Endometrial microvascular endothelial cells (primary cell): ENCODE results near the gene FRAS1. TPM values are rescaled to one million over a fixed set of nuclear protein-coding genes. Genes with fewer than 3 reads are reported as not detected.
"Not testable (repeated sequence)": the region's sequence is repeated elsewhere in the genome, so short reads cannot be mapped to it uniquely, and the experiment has no call there.

ENCODE experiments used
- in situ Hi-C: cut with HindIII; loops from 2 replicates; pipeline ENCODE4 v1.10.0; 2017; ENCODE audit warnings: low sequenced_read_pairs, low pct_unique_long_range_greater_than_20kb; ENCODE audit errors: inconsistent ontology term
- total RNA-seq: library from RNA; depleted of rRNA; stranded (reverse); fragments of >200 nt; gene quantifications from one replicate; pipeline ENCODE4 v1.2.3, GENCODE V29; 2015; ENCODE audit errors: inconsistent ontology term

FRAS1 gene, protein sequence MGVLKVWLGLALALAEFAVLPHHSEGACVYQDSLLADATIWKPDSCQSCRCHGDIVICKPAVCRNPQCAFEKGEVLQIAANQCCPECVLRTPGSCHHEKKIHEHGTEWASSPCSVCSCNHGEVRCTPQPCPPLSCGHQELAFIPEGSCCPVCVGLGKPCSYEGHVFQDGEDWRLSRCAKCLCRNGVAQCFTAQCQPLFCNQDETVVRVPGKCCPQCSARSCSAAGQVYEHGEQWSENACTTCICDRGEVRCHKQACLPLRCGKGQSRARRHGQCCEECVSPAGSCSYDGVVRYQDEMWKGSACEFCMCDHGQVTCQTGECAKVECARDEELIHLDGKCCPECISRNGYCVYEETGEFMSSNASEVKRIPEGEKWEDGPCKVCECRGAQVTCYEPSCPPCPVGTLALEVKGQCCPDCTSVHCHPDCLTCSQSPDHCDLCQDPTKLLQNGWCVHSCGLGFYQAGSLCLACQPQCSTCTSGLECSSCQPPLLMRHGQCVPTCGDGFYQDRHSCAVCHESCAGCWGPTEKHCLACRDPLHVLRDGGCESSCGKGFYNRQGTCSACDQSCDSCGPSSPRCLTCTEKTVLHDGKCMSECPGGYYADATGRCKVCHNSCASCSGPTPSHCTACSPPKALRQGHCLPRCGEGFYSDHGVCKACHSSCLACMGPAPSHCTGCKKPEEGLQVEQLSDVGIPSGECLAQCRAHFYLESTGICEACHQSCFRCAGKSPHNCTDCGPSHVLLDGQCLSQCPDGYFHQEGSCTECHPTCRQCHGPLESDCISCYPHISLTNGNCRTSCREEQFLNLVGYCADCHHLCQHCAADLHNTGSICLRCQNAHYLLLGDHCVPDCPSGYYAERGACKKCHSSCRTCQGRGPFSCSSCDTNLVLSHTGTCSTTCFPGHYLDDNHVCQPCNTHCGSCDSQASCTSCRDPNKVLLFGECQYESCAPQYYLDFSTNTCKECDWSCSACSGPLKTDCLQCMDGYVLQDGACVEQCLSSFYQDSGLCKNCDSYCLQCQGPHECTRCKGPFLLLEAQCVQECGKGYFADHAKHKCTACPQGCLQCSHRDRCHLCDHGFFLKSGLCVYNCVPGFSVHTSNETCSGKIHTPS (N-terminal part only)
- total RNA-seq: 1.4 TPM

DNA sequence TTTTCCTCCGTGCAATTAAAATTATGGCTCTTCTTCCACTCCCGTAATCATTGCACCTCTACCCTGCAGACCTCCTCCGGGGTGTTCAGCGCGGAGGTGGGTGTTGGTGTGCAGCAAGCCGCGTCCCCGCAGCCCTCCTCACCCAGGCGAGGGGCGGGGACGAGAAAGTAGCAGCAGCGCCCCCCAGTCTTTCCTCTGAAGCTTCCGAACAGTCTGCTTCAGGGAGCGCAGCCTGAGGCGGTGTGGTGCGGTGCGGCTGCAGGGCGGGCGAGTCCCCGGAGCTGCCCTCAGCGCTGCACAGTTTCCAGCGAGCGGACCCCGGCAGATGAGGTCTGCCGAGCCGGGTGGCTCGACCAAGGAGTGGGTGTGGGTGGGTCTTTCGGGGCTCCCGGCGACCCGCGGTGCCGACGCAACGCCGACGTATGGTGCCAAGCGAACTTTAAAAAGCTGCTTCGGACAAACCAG is at the start of gene FRAS1:
FRAS1 (plus strand) TSS at position 189 of the 465 bp plus-strand sequence. CDS start 687 bp downstream, outside the sequence.
- in situ Hi-C loops: no loop called here

- in situ Hi-C loops: not testable (repeated sequence)
Measured at GRCh38 chr4:78011003-78011402, 46.1 kb upstream of the FRAS1 start.

GRCh38 chr4:78014889-78015886 is 41.9 kb upstream of the FRAS1 start:
- in situ Hi-C loops: no loop called here

DNA sequence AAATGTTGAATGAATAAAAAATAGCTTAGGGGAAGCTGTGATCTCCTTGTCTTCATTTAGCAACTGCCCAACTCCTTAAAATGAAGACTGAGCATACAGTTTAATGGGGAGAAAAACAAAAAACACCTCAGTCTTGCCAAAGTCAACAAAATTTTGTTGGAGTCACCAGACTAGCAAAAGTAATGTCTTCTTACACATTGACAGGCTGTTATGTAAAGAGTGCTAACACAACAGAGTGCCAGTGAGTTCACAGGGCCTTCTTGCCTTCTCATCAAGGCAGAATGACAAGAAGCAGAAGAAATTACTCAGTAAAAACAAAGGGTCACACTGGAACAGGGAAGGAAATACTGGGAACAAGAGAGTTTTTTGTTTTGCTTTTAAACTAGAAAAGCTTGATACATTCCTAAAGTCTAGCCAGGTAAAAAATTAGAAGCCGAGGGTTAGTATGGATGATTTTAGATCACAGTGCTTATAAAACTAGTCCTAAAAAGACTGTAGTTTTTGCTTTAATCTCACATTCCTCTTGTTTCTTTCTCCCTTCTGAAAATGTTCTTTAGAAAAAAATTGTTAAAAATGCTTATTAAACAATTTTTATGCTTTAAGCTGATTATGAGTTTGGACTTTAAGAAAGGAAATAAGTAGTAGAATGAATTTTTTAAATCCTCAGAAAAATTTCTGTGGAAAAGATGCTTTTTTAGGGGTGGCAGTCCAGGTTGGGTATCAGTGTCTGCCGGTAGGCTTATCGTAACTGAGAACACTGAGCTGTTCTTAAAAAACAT is 38.7 kb upstream of the FRAS1 start:
- in situ Hi-C loops: no loop called here

GRCh38 chr4:78019414-78019813 is 37.7 kb upstream of the FRAS1 start:
- in situ Hi-C loops: no loop called here

DNA sequence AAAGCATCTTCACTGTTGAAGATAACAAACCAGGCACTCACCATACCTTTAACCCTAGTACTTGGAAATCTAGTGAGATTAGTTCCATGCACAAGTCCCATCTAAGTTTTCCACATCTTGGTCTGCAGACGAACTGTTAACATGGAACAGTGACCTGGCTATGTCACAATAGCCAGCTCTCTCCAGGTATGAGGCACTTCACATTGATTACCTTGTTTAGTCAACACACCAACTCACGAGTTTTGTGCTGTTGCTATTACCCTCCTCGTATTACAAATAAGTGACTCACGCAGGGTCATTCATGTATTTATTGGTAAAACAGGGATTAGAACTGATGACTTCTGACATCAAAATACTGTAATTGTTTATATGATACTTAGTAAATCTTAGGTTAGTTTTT is 36.4 kb upstream of the FRAS1 start:
- in situ Hi-C loops: no loop called here

DNA sequence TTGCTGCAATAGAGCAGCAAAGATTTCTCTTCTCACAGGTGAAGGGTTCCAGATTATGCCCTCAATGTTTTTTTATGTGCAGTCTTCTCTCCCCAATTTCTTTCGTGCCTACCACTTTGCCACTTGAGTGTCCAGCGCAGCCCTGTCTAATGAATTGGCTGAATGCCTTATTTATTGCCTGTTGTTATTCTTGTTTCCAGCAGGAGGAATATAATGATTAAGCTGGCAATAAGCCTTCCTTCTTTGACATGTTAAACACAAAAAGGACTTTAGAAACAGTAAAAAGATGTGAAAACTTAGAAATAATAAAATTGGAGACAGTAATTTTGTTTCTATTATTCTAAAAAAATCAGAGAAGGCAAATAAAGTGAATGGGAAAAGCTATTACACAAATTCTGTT is 34.6 kb upstream of the FRAS1 start:
- in situ Hi-C loops: no loop called here

GRCh38 chr4:78024085-78024484 is 33.0 kb upstream of the FRAS1 start:
- in situ Hi-C loops: no loop called here

- in situ Hi-C loops: no loop called here
Measured at GRCh38 chr4:78024576-78025091, 32.5 kb upstream of the FRAS1 start.

DNA sequence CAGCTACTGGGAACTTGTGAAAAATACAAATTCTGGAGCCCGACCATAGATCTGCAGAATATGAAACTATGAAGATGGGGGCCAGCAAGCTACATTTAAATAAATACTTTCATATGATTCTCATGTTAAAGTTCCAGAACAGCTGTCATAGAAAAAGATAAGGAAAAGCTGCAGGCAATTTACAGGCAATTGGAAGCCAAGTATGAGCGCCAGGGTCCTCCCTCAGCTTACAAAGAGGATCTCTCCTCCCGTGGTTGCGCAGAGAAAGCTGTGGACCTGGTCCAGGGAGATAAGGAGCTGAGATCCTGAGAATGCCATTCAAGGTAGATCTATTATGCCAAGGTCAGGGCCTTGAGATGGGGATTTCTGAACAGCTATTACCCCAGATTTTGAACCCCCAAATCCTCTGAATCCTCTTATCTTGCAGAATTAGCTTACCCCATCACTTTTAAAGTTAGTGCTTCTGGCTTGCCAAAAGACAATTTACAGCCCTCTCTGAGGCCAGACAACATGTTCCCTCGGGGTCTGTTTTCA is 25.6 kb upstream of the FRAS1 start:
- in situ Hi-C loops: no loop called here

GRCh38 chr4:78032446-78032845 is 24.7 kb upstream of the FRAS1 start:
- in situ Hi-C loops: no loop called here

DNA sequence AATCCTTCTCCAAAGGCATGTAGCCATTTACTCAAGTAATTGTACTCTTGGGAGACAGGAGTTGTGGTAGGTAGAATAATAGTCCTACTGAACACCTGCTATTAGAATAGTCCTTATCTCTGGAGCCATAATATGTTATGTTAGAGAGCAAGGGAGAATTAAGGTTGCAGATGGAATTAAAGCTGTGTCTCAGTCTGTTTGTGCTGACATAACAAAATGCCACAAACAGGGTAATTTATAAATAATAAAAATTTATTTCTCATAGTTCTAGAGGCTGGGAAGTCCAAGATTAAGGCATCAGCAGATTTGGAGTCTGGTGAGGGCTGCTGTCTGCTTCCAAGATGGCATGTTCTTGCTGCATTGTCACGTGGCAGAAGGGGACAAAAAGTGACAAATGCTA is 24.2 kb upstream of the FRAS1 start:
- in situ Hi-C loops: no loop called here

- in situ Hi-C loops: no loop called here
Measured at GRCh38 chr4:78033861-78034260, 23.3 kb upstream of the FRAS1 start.

- in situ Hi-C loops: no loop called here
Measured at GRCh38 chr4:78038704-78039103, 18.4 kb upstream of the FRAS1 start.

- in situ Hi-C loops: no loop called here
Measured at GRCh38 chr4:78039678-78040077, 17.4 kb upstream of the FRAS1 start.

DNA sequence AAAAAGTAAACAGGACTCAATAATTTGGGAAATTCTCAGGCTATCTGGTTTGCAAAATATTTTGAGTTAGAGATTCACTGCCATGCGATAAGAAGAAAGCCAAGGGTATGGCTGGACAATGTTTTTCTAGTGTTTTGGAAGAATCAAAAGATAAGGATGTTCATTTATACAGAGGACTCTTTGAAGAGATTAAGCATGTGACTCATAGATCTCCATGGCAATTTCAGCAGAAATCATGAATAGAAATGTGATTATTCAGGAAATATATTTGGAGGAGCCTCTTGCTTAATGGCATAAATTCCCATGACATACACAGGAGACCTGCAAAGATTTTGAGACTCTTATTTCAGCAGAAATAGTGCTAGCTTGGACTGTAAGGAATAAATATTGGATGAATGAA is 16.7 kb upstream of the FRAS1 start:
- in situ Hi-C loops: no loop called here

- in situ Hi-C loops: no loop called here
Measured at GRCh38 chr4:78047366-78047765, 9.8 kb upstream of the FRAS1 start.
